Activated effector memory CD4-positive, alpha-beta T cell treated with Interleukin-2 at 50 U/mL for 16 hours (primary cell): Measurements from ENCODE around the gene GMDS.

Source experiments
- DNase-seq: peaks from one replicate; pipeline ENCODE4 v3.0.0-alpha.2; 2020

GMDS gene

DNA sequence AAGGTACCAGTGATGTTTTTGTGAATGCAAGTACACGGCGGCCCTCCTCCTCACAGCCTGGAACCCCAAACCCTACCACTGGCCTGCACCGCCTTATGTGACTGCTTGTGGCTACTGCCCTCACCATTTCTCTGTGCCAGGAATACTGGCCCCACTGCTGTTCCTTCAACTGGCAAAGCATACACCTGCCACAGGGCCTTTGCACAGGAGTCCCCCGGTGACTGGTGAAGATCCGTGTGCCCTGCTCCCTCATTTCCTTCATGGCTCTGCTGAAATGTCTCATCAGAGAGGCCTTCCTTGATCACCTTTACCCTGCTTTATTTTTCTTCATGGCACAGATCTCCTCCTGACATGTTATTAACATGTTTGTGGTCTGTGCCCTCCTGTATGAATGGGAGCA is 581.9 kb downstream of the GMDS start:
- no peak for DNase-seq

DNA sequence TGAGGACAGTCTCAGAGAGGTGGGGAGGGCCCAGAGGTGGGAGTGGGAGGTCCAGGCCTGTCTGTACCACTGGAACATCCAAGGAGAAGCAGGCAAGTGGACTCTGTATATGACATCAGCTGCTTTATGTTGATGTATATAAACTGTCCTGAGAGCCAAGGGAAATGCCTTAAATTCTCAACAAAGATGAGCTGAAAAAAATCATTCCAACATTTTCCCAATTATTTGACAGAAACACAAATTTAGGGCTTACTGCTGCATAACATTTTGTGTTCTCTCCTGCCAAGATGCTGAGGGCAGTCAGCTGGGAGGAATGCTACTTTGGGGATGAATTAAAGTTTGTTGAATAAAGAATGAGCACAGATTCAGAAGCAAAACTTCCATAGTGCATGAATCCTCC is 582.9 kb downstream of the GMDS start:
- DNase-seq = no peak

DNA sequence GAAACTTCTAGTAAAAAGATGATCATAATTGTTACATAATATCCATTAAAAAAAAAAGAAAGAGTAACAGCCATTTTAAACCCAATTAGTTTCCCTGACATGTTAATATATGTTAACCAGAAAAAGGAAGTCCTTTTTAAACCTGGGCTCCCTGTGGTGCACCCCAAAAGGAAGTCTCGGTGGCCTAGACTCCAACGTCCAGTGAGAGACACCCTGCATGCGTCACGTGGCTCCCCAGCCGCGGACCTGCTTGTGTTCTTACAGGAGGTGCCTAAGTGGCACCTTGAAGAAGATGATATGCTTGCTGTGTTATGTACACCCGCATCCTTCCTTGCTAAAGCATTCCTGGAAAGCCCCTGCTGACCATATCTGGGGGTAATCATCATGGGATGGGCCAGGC is 585.6 kb downstream of the GMDS start:
- no peak for DNase-seq

DNA sequence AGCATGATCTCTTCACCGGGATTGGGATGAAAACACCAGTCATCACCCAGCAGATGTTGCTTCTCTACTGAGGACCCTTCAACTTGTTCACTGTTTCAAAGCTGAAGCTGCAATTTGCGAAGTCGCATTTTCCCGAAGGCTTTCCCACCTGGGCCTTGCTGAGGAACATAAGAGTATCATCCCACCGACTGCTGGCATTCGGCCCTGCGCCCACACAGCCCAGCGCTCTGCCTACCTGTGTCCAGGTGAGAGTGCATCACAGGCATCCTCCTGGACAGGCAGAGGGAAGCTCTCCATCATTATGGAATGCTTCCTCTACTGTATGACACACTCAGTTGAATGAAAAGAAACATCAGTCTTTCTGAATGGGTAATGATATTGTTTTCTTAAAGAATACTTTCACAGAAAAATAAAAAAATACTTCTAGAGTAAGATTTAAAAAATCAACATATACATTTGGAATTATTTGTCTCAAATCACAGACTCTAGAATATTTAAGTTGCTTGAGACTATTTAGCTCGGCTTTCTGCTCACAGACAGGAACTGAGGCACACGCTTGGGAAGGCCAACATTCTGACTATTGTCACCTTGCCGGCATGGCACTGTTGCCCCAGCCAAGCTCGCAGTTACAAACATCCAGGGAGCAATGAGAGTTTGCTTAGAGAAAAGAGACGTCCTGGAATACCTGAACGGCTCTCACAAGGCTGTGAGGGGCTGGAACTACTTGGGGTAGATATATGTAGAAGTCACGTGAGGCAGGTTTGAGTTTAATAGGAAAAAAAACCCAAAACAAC is 587.0 kb downstream of the GMDS start:
- DNase-seq = no peak

DNA sequence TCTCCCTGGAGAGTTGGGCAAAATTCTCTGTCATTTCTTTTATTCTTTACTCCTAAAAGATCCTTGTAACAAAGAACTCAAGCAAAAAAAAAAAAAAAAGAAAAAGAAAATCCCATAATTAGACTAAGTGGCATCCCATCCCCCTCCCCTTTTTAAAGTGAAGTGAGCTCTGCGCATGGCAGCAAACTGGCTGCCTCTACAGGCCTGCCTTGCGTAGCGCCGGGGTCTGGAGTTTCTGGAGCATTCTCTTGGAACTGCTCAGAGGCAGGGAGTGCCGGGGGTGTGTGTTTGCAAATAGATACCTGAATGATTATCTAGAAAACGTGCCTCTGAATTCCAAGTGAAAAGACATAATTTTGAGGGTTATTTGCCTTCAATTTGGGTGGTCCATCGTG is 587.6 kb downstream of the GMDS start:
- DNase-seq = no peak

DNA sequence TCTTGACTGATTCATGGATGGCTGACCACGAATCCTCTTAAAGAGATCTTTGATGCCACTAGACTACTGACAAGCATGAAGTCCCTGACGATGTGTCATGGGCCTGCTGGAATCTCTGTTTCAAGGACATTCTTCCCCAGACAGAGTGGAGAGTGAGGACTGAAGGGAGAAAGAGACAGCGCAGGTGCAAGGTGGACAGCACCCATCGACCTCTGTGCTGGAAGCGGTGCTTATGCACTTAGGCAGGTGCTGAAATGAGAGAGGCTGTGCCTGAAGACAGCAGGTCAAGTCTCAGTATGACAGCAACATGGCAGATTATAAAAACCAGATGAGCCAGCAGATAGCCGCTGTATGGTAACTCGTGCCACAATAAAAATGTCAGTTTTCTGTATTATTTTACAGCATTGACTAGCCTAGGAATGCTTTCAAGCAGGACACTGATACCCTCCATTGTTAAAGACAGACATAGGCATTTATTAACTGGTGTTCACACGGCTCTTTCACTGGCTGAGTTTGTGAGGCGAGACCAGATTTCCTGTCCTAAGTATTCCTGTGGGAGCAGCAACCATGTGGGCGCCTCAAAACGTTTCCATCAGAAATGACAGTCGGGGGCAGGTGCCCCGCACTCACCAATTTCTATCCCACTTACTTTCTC is 588.2 kb downstream of the GMDS start:
- DNase-seq = no peak

DNA sequence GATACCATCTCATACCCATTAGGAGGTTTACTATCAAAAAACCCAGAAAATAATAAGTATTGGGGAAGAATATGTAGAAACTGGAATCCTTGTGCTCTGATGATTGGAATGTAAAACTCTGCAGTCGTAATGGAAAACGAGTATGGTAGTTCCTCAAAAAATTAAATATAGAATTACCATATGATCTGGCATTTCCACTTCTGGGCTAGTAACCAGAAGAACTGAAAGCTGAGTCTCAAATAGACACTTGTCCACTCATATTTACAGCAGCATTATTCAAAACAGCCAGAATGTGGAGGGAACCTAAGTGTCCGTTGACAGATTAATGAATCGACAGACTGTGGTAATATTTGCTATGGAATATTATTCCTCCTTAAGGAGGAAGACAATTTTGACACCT is 591.4 kb downstream of the GMDS start:
- no peak for DNase-seq

DNA sequence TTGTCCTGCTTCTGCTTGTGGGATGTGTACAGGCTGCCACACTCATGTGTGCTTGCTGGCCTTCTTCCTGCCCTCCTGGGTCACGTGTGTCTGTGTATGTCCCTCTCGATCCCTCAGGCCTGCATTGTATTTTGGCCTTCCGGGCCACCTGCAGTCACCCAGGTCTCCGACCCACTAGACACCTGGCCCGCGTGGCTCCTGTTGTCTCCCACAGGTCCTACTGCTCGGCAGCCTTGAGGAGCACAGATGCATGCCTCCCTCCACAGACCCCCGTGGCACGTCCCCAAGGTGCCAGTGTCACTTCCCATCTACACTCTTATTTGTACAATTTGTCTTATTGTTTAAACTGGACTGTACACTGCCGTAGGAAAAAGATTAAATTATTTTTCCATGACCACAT is 592.6 kb downstream of the GMDS start:
- DNase-seq = no peak

DNA sequence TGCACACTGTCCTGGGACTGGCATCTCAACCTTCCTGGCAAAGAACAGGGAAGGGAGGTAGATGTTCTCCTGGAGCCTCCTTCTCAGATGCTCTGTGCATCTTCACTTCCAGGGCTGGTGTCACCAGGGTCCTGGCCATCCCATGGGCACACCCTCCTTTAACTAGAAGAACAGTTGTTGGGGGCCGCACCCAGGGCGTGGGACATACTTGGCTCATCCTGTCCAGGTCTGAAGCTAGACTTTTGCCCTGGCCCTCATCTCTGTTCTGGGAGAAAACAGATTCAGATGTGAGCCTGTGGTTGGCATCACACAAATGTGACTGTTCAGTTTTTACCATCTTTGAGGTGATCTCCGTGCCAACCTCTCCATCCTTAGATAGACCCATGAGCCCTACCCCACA is 594.0 kb downstream of the GMDS start:
- DNase-seq = no peak

DNA sequence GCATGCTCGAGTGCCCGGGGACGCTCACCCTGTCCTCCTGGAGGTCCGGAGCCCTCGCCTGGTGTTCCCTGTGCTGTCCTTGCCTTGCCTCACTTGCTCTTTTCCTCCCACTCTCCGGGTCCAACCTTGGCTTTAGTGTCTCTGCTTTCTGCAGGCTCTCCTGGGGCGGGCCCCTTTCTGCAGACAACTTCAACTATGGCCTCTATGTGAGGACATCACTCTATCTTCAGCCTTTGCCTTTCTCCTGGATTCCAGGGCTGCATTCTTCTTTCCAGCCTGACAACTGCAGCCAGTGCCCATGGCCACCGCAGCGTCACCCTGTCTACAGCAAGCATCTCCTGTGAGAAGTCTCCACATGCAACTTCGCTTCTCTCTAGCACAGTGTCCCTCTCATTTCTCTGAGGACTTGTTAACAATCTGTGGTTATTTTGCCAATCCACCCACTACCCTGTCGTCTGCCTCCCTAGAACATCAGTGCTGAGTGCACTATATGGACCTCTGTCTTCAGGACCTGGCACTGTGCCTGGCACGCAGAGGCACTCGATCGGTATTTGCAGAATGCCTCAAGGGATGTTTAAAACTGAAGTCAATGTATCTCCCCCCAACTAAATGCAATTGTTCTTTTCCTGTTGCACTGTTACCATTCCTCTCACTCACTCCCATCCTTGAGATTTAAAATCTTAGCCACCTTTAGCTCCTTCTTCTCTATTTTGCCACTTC is 599.8 kb downstream of the GMDS start:
- no peak for DNase-seq

DNA sequence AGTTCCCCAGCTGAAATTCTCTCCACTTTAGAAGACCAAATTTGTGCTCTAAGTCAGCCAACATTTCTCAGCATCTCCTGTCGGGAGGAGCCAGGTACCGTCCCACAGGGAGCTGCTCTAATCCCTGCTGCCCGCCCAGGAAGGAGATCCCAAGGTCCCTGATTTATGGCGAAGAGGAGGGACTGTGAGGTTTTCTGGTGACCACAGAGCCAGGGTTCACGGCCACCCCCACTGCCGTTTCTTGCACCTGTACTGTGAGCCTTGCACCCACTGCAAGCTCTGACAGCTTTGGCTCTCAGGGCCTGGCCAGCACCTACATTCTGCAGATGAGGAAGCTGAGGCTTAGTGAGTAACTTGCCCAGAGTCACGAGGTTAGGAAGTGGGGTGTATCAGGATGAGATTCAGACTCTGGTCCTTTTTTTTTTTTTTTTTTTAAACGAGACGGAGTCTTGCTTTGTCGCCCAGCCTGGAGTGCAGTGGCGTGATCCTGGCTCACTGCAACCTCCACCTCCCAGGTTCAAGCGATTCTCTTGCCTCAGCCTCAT is 600.8 kb downstream of the GMDS start:
- no peak for DNase-seq

DNA sequence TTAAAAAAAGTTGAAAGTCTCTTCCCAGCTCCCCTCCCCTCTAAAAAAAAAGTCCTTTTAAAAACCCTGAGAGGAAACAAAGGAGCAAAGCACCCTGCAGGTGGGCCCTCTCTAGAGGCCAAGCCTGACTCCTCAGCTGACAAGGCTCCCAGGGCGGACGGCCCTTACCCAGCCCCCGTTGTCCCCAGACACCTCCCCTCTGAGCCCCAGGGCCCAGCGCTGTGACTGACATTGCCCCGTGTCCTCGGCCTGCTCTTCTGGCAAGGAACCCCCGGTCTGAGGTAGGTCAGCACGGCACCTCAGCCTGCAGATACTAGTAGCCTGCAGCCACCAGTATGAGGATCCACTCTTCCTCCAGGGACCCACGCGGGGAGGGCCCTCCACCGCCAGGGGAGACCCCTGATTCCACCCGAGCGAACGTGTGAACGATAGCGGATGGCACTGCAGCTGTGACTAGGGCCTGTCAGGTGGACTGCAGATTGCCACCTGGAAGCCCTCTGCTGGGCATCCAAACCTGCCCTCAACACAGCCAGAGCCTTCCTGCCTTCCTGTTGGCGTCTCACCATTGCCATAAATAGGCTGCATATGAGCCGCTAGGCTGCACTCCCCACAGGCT is 601.5 kb downstream of the GMDS start:
- DNase-seq = no peak

DNA sequence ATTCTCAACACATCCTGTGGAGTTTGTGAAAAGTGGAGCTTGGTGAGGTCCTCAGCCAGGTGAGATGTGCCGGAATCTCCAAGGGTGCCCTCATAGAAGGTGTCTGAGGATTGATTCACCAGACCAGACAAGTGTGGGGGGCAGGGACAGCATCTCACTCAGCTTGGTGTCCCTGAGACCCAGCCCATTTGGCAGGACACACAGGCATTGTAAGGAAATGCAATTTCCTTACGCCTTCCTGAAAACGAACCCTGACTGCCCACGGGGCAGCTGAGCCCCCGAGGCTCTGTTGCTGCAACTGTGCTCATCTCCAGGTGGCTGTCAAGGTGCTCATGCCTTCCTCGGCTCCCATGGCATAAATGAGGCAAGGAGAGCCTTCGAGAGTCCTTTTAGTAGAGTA is 602.3 kb downstream of the GMDS start:
- no peak for DNase-seq

DNA sequence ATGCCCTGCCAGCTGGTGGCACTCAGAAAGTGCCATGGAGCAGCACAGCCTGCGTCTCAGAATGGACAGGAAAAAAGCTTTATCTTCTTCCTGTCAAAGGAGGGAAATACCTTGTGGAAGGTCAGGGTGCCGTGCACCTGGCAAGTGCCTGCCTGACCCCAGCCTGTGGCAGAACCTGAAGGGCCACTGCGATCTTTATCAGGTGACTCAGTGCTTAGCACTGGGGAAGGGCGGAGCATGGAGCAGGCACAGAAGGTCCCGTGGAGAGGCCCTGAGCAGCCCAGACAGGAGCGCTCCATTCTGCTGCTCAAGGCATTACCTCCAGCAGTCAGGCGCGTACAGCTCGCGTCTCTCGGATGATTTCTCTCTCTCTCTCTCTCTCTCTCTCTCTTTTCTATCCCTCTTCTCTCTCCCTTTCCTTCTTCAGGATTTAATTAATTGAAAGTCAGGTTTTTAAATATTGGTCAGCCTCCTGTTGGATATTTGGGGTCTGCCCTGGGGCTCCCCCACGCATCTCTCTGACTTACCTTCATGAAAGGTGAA is 604.0 kb downstream of the GMDS start:
- DNase-seq = no peak

DNA sequence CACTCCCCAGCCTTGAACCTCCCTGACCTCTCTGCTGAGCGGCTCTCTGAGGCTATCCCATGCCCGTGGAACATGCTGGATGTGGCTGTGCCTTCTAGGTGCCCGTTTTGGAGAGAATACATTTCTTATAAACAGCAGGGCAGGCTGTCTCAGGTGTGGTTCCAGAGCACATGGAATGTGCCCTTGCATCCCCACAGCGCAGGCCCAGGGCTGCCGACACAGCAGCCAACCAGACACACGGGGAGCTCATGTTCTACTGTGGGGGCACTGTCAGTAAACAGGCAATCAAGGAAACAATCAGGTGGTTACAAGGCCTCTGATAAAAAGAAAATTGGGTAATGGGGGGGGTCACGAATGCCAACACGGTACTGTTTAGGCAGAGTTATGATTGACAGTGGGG is 604.9 kb downstream of the GMDS start:
- no peak for DNase-seq

DNA sequence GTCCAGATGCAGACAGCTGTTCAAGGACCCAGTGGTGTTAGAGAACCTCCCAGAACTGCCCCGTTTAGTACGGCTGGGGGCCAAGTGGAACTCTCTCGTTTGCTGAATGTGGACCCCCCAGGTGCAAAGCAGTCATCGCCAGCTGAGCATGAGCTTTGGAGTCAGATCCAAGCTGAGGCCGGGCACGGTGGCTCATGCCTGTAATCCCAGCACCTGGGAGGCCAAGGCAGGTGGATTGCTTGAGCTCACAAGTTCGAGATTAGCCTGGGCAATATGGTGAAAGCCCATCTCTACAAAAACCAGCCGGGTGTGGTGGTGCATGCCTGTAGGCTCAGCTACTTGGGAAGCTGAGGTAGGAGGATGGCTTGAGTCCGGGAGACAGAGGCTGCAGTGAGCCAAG is 606.0 kb downstream of the GMDS start:
- no peak for DNase-seq

DNA sequence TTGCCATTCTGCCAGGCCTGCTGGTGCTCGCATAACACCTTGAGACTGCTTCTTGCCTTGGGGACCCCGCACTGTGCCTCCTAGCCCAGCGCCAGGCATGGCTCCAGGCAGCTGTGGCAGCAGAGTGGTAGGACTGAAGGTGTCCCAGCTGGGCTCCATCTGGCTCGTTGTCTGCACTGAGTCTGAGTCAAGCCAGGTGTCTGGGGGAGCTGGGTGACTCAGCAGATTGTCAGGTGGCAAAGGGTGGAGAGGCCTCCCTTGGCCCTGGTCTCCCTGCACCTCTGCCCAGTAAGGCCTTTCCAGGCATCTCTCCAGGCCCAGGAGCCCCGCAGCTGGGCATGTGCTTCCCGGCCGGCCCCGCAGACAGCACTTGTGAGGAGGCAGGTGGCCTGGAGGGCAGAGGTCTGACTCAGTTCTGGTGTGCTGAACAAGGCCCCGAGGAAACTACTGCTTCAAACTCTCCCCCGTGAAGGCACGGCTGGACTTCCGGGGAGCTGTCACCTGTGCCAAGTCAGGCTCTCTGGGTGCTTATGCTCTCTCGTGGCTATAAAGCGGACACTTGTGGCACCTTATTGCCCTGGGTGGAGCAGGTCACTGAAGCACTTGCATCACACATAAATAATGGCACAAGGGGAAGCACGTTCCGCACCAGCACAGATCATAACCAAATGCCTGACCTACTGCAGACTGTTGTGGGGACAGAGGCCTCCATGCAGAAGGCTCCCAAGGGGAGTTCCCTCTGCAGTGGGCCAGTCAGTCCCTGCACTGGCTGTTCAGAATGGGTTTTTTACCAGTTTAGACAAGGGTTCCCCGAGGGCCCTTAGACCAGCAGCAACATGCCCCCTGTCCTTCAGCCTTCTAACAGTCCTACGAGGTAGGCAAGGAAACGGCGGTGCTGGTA is 608.2 kb downstream of the GMDS start:
- no peak for DNase-seq

DNA sequence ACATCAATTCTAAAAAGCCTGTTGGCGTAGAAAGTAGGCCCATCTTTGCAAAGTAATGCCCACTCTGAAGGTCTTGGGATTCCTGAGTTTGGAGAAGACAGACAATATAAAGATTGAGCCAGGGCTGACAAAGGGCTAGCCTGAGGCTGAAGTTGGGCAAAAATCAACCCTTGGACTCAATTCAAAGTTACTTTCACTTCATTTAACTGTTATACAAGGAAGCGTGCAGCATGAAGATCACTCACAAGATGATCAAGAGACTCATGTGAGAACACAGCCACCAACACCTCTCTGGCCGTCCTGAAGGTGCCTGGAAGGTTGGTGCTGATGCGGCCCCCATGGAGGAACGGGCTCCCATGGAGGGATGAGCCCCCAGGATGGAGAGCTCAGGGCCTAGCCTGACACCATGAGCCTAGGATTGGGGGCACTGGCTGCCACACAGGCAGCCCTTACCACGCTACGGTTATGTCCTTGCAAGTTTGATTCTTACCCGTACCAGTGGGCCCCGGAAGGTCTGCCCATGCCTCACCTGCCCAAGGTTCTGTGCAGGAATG is 609.1 kb downstream of the GMDS start:
- no peak for DNase-seq

DNA sequence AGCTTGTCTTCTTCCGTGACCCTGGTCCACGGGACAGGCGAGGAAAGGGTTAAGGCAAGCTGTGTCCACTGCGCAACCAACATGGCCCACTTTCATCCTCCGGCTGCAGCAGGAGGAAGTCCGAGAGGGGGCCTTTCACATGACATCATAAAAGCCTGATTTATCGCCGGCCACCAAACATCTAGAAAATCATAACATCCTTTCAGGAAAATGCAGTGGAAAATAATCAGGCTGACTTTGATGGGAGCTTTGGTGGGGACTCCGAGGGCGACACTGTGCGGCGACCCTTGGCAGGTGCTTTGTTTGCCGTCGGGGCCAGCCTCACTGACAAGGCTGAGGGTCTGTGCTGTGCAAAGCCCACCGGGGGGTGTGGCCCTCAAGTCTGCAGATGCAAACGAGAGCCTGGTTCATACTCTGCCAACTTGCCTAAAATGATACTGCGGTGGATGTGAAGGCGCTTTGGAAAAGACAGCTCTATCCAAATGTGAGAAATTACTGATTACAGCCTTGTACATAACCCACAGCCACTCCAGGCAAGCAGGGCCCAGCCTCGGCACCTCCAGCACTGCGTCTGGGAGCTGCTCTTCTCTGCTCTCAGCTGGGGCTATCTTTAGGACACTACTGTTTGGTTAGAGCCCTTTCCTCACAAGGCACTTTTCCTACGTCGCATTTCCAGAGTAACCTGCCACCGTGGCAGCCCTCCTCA is 609.9 kb downstream of the GMDS start:
- DNase-seq = no peak

DNA sequence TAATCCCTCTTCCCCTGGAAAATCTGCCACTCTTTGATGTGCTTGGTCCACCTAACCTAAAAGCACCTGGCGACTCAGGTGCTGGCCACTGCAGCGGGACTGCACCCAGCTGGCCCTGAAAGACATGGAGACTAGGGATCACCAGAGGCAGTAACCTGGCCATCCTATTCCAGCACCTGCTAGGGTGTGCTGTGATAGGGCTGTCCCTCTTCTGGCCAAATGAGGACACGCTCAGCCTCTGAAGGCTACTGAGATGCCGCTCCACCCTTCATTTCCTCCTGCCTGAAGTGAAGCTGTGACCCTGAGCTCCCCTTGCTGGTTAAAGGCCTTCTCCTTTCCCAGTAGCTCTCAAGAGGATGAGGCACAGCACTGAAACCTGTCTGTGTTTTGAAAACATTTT is 611.3 kb downstream of the GMDS start:
- no peak for DNase-seq
